MM.1S (cell line): ENCODE data around the gene DCBLD2.

Experiments
- CTCF ChIP-seq: fragments of 300-600 bp; sonication (generic); IDR thresholded peaks from 2 replicates; pipeline ENCODE4 v1.5.1; 2016; ENCODE audit warnings: antibody characterized with exemption, low read length, mixed read lengths
- EZH2 ChIP-seq: fragments of 300-600 bp; sonication (generic); optimal IDR thresholded peaks from 2 replicates; pipeline ENCODE3; 2017; ENCODE audit warnings: low read depth, mild to moderate bottlenecking, antibody characterized with exemption, low read length, mixed read lengths
- EZH2phosphoT487 ChIP-seq: fragments of 300-600 bp; sonication (generic); IDR thresholded peaks from 2 replicates; pipeline ENCODE4 v1.6.1; 2018; ENCODE audit warnings: antibody characterized with exemption, low read length

DNA sequence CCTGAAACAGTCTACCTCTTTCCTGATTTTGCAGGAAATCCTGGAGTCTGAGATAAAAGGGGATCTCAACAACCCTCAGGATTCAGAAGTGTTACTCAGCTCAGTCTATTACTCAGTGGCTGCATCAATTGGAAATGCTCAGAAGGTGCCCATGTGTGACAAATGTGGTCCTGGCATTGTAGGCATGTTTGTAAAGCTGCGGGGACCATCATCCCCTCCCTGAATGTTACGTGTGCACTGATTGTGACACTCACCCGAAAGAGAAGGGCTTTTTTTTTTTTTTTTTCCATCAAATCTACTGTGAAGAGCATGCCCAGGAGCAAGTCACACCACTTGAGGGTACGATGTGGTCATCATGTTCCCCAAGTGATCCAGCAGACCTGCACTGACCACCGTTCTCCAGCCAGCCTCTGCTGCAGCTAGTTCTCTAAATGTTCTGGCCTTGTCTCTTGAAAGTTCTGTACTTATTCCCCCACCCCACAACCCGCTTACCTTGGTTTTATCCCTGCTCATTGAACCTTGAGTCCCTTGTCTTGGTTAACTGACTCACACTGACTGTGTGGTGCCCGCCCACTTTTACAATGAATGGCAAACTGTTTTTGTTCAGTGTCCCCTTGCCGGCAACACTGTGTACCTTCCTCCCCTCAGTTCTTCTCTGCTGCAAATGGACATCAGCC lies 118.5 kb downstream of the DCBLD2 start:
- TF ChIP-seq CTCF (no peak), EZH2phosphoT487 (no peak), EZH2 (no peak)
